CD14-positive monocyte (primary cell): ENCODE results near the gene ABL2. TPM values are rescaled to one million over a fixed set of nuclear protein-coding genes. Genes with fewer than 3 reads are reported as not detected.
A peak's percentile ranks its signal among the peaks of the same experiment; 100 is the strongest.

ENCODE experiments used
- DNase-seq, 3 donors: peaks; one replicate each; pipeline ENCODE4 v3.0.0-alpha.2; 2011 to 2022
- H2AFZ ChIP-seq: 2 replicates; pipeline ENCODE4 v1.6.0; 2012; ENCODE audit warnings: mild to moderate bottlenecking, low read depth, low read length, inconsistent platforms; ENCODE audit not compliant: insufficient read depth, poor library complexity, severe bottlenecking
- H3K27ac ChIP-seq, 2 donors: 1 replicate in 1 of 2; 2 replicates in 1 of 2; pipeline ENCODE4 v1.5.1; 2012 to 2013; ENCODE audit warnings: low read length in 2 of 2, control low read depth in 1 of 2, inconsistent platforms in 1 of 2, low read depth in 1 of 2, mild to moderate bottlenecking in 1 of 2
- H3K27me3 ChIP-seq, 2 donors: one replicate each; pipeline versions ENCODE4 v1.6.0 to v1.6.1; 2011 to 2013; ENCODE audit warnings: low read length in 2 of 2; ENCODE audit not compliant: control insufficient read depth in 2 of 2, insufficient read depth in 2 of 2
- H3K36me3 ChIP-seq, 2 donors: replicated peaks in 1 of 2; 1 replicate in 1 of 2; 2 replicates in 1 of 2; pipeline versions ENCODE4 v1.5.1 to v1.6.1; 2012 to 2013; ENCODE audit warnings: low read length in 2 of 2, control low read depth in 1 of 2, inconsistent platforms in 1 of 2, mild to moderate bottlenecking in 1 of 2; ENCODE audit not compliant: insufficient read depth in 2 of 2, control insufficient read depth in 1 of 2
- H3K4me1 ChIP-seq, 2 donors: 1 replicate in 1 of 2; 2 replicates in 1 of 2; pipeline versions ENCODE4 v1.5.1 to v1.6.1; 2012 to 2013; ENCODE audit warnings: low read length in 2 of 2, control low read depth in 1 of 2, inconsistent platforms in 1 of 2, mild to moderate bottlenecking in 1 of 2, moderate library complexity in 1 of 2; ENCODE audit not compliant: insufficient read depth in 2 of 2, control insufficient read depth in 1 of 2
- H3K4me2 ChIP-seq: replicated peaks from 2 replicates; pipeline ENCODE3; 2012; ENCODE audit warnings: low read length, moderate library complexity, mild to moderate bottlenecking; ENCODE audit not compliant: poor library complexity, severe bottlenecking; ENCODE audit errors: extremely low read depth
- H3K4me3 ChIP-seq, 3 experiments: fragments of 200-600 bp in 1 of 3; sonication (generic) in 1 of 3; replicated peaks in 1 of 3; 1 replicate in 2 of 3; 2 replicates in 1 of 3; pipeline ENCODE4 v1.5.1; 2011 to 2013; ENCODE audit warnings: low read length in 3 of 3, mild to moderate bottlenecking in 3 of 3, control low read depth in 2 of 3, low read depth in 2 of 3, inconsistent platforms in 1 of 3, moderate library complexity in 1 of 3
- H3K79me2 ChIP-seq: 2 replicates; pipeline ENCODE4 v1.6.0; 2012; ENCODE audit warnings: mild to moderate bottlenecking, control low read depth, inconsistent platforms, low read length, moderate library complexity; ENCODE audit not compliant: insufficient read depth
- H3K9ac ChIP-seq: 2 replicates; pipeline ENCODE4 v1.6.0; 2017; ENCODE audit warnings: low read length, mild to moderate bottlenecking; ENCODE audit not compliant: insufficient read depth, poor library complexity, severe bottlenecking
- H3K9me3 ChIP-seq, 2 donors: replicated peaks in 1 of 2; 1 replicate in 1 of 2; 2 replicates in 1 of 2; pipeline versions ENCODE4 v1.5.1 to v1.6.1; 2012 to 2013; ENCODE audit warnings: low read length in 2 of 2, control low read depth in 1 of 2; ENCODE audit not compliant: control insufficient read depth in 1 of 2, insufficient read depth in 1 of 2
- H4K20me1 ChIP-seq: 2 replicates; pipeline ENCODE4 v1.6.0; 2012; ENCODE audit warnings: mild to moderate bottlenecking, low read length, control low read depth, moderate library complexity; ENCODE audit not compliant: insufficient read depth
- H3K27ac Mint-ChIP-seq, 7 donors: one replicate each; pipeline ENCODE4 v1.8.0; 2020; ENCODE audit warnings: mild to moderate bottlenecking in 7 of 7, mixed read lengths in 7 of 7, moderate library complexity in 6 of 7, inconsistent platforms in 2 of 7
- H3K27me3 Mint-ChIP-seq, 3 donors: one replicate each; pipeline ENCODE4 v1.8.0; 2021 to 2022; ENCODE audit warnings: low read depth in 3 of 3, mild to moderate bottlenecking in 3 of 3, mixed read lengths in 3 of 3, moderate library complexity in 3 of 3, inconsistent platforms in 1 of 3
- H3K36me3 Mint-ChIP-seq, 2 donors: one replicate each; pipeline ENCODE4 v1.8.0; 2020; ENCODE audit warnings: mixed read lengths in 2 of 2, inconsistent platforms in 1 of 2, mild to moderate bottlenecking in 1 of 2
- H3K4me1 Mint-ChIP-seq: one replicate; pipeline ENCODE4 v1.8.0; 2020; ENCODE audit warnings: mild to moderate bottlenecking, mixed read lengths
- H3K4me3 Mint-ChIP-seq, 2 donors: one replicate each; pipeline ENCODE4 v1.8.0; 2020; ENCODE audit warnings: mild to moderate bottlenecking in 2 of 2, mixed read lengths in 2 of 2, moderate library complexity in 1 of 2
- H3K9me3 Mint-ChIP-seq, 7 donors: one replicate each; pipeline ENCODE4 v1.8.0; 2020 to 2022; ENCODE audit warnings: mixed read lengths in 7 of 7, mild to moderate bottlenecking in 6 of 7, moderate library complexity in 6 of 7, inconsistent platforms in 2 of 7
- CTCF ChIP-seq: fragments of 200-600 bp; IDR thresholded peaks from one replicate; pipeline ENCODE4 v1.8.0; 2022; ENCODE audit warnings: antibody characterized with exemption, mild to moderate bottlenecking
- WGBS: methylation state at CpG from one replicate; pipeline ENCODE4 v1.1.5; 2013; ENCODE audit warnings: missing lambda C conversion rate; ENCODE audit not compliant: insufficient coverage; 5-methylcytosine and 5-hydroxymethylcytosine counted together
- intact Hi-C, 2 donors: fragments of 100-400 bp; cut with micrococcal nuclease; formaldehyde crosslinking; loops; one replicate each; pipeline versions ENCODE4 v1.15.0 to v1.15.1; 2023
- polyA plus RNA-seq, 3 donors: library from polyadenylated mRNA; depleted of rRNA in 1 of 3; unstranded in 2 of 3; stranded (reverse) in 1 of 3; fragments of 300-500 nt in 2 of 3; fragments of >200 nt in 1 of 3; fragmentation: Illumina TruSeq in 2 of 3; gene quantifications; 1 replicate in 2 of 3; 2 replicates in 1 of 3; pipeline ENCODE4 v1.2.3, GENCODE V29; 2012 to 2021

ABL2 gene
- polyA plus RNA-seq, 3 donors: 0.20 to 2.1 (median 1.4) TPM

- Histone ChIP-seq H3K27ac (peak overlapping the region in 1 of 2 donors; percentile 90), H3K79me2 (no peaks in the 10 kb centered on the region), H3K9me3 (no peaks in the 10 kb centered on the region), H2AFZ (no peak overlapping the region), H3K36me3 (peaks cover 0 to 4% of the 10 kb centered on the region in 2 donors), H3K4me1 (peaks cover 20 to 25% of the 10 kb centered on the region in 2 donors), H4K20me1 (no peaks in the 10 kb centered on the region), H3K4me3 (no peak overlapping the region), H3K27me3 (no peaks in the 10 kb centered on the region), H3K4me2 (no peak overlapping the region), H3K9ac (no peak overlapping the region)
- DNase-seq: peak; percentile 12 to 34 (median 27)
- no CpG with 5 or more reads among the region's 3 CpGs for WGBS
- intact Hi-C loops: no loop called here
- Mint-ChIP-seq H3K27me3 (peaks cover 0 to 1% (median 0%) of the 10 kb centered on the region in 3 donors), H3K4me1 (peaks cover 24% of the 10 kb centered on the region), H3K4me3 (no peak overlapping the region), H3K36me3 (peaks cover 9 to 16% of the 10 kb centered on the region in 2 donors), H3K27ac (peak overlapping the region in 5 of 7 donors; percentile 24 to 91 (median 89)), H3K9me3 (peaks cover 0 to 3% (median 2%) of the 10 kb centered on the region in 7 donors)
- no peak for TF ChIP-seq CTCF
Measured at GRCh38 chr1:179143322-179143721, 86.2 kb downstream of the ABL2 start.

GRCh38 chr1:179142889-179143299 lies 86.6 kb downstream of the ABL2 start:
- peaks cover 0 to 3% (median 0%) of the 10 kb centered on the region in 7 donors for H3K9me3 Mint-ChIP-seq
- Histone ChIP-seq H3K9me3 (no peaks in the 10 kb centered on the region), H3K9ac (no peak overlapping the region), H2AFZ (no peak overlapping the region), H3K79me2 (no peaks in the 10 kb centered on the region), H3K27ac (peak overlapping the region; percentile 8 to 90), H3K27me3 (no peaks in the 10 kb centered on the region), H4K20me1 (no peaks in the 10 kb centered on the region), H3K4me3 (no peak overlapping the region), H3K4me2 (no peak overlapping the region), H3K36me3 (no peaks in the 10 kb centered on the region), H3K4me1 (peaks cover 20 to 25% of the 10 kb centered on the region in 2 donors)
- peaks cover 0 to 1% (median 0%) of the 10 kb centered on the region in 3 donors for H3K27me3 Mint-ChIP-seq
- H3K4me1 Mint-ChIP-seq: peaks cover 24% of the 10 kb centered on the region
- H3K27ac Mint-ChIP-seq: peak overlapping the region; percentile 71 to 91 (median 82)
- no CpG with 5 or more reads among the region's 2 CpGs for WGBS
- peaks cover 9 to 12% of the 10 kb centered on the region in 2 donors for H3K36me3 Mint-ChIP-seq
- peak; percentile 49 to 91 (median 85) for DNase-seq
- intact Hi-C loops: no loop called here
- TF ChIP-seq CTCF: no peak
- no peak overlapping the region for H3K4me3 Mint-ChIP-seq
